Psoas muscle (tissue), 8 donors: ENCODE data around the gene FPR3. TPM values are rescaled to one million over a fixed set of nuclear protein-coding genes. Genes with fewer than 3 reads are reported as not detected.

Experiments used
- ATAC-seq, 4 donors: fragments of 200-7000 bp; cut with Tn5 transposase; one replicate each; pipeline ENCODE4 v1.9.1; 2020; ENCODE audit warnings: moderate library complexity in 3 of 4, mild to moderate bottlenecking in 2 of 4
- DNase-seq, 2 donors: peaks; one replicate each; pipeline ENCODE4 v3.0.0-alpha.2; 2020
- H3K27ac ChIP-seq: fragments of 200-600 bp; one replicate; pipeline ENCODE4 v1.8.0; 2022
- H3K27me3 ChIP-seq, 3 donors: fragments of 200-600 bp in 1 of 3; one replicate each; pipeline versions ENCODE4 v1.6.1 to v1.8.0; 2013 to 2022; ENCODE audit warnings: low read length in 2 of 3, mild to moderate bottlenecking in 2 of 3, moderate library complexity in 1 of 3; ENCODE audit not compliant: insufficient read depth in 3 of 3
- H3K36me3 ChIP-seq, 2 donors: fragments of 200-600 bp in 1 of 2; one replicate each; pipeline versions ENCODE4 v1.6.1 to v1.8.0; 2013 to 2022; ENCODE audit warnings: low read depth in 1 of 2, mild to moderate bottlenecking in 1 of 2, moderate library complexity in 1 of 2; ENCODE audit not compliant: insufficient read depth in 1 of 2
- H3K4me1 ChIP-seq: fragments of 200-600 bp; one replicate; pipeline ENCODE4 v1.8.0; 2022
- H3K4me3 ChIP-seq: fragments of 200-600 bp; one replicate; pipeline ENCODE4 v1.8.0; 2022; ENCODE audit warnings: mild to moderate bottlenecking
- H3K9me3 ChIP-seq: fragments of 200-600 bp; one replicate; pipeline ENCODE4 v1.8.0; 2022
- WGBS, 3 donors: extraction: QIAGEN DNeasy Blood & Tissue Kit; methylation state at CpG; one replicate each; pipeline versions ENCODE4 v1.1.6 to v1.1.7; 2013; 5-methylcytosine and 5-hydroxymethylcytosine counted together
- intact Hi-C, 2 donors: fragments of 100-400 bp; cut with DNase I; formaldehyde crosslinking; loops; one replicate each; pipeline versions ENCODE4 v1.11.0 to v1.14.2; 2022
- polyA plus RNA-seq, 3 donors: library from polyadenylated mRNA; stranded (reverse); fragments of 200-250 nt; gene quantifications; one replicate each; pipeline ENCODE4 v1.2.3, GENCODE V29; 2013
- total RNA-seq, 4 donors: library from RNA; stranded (reverse); fragmentation: NEBNext Ultra II Directional in 2 of 4; extraction: Animal tissue kit (Norgen Biotek cat#: 25700) in 2 of 4; gene quantifications; one replicate each; pipeline versions ENCODE4 v1.2.1 to v1.2.4, GENCODE V29; 2021 to 2023
- TF ChIP-seq, protein P1 (sequence below): fragments of 200-600 bp; IDR thresholded peaks from one replicate; pipeline ENCODE4 v1.8.0; 2022; ENCODE audit warnings: antibody characterized with exemption
- donor health status: healthy with polysubstance abuse.
- donor health status: DM: no; HTN: no; CAD: no; lungs with moderate emphysema.
- donor health status: Bipolar disorder and iron deficiency.
- donor health status: healthy.
- donor health status: DM: yes; HTN: yes; CAD: no.
- donor health status: DM: no; HTN: no; CAD: no.
- donor health status: DM: no; HTN: no; CAD: no.
- donor health status: DM: yes; HTN: yes; CAD: no.

Gene FPR3
- total and polyA plus RNA-seq, 7 donors = 0.27 to 2.3 (median 1.2) TPM

DNA sequence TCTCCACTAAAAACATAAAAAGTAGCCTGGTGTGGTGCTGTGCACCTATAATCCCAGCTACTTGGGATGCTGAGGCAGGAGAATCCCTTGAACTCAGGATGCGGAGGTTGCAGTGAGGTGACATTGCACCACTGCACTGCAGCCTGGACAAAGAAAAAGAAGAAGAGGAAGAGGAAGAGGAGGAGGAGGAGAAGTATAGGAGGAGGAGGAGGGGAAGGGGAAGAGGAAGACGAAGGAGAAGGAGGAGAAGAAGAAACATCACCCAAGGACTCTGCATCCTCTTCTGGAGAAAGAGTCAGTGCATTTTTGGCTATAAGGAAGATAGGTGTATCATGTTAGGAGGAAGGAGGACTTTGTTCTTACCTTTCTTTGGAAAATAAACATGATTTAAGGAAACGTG is 13.0 kb upstream of the FPR3 start:
- TF ChIP-seq, protein P1, sequence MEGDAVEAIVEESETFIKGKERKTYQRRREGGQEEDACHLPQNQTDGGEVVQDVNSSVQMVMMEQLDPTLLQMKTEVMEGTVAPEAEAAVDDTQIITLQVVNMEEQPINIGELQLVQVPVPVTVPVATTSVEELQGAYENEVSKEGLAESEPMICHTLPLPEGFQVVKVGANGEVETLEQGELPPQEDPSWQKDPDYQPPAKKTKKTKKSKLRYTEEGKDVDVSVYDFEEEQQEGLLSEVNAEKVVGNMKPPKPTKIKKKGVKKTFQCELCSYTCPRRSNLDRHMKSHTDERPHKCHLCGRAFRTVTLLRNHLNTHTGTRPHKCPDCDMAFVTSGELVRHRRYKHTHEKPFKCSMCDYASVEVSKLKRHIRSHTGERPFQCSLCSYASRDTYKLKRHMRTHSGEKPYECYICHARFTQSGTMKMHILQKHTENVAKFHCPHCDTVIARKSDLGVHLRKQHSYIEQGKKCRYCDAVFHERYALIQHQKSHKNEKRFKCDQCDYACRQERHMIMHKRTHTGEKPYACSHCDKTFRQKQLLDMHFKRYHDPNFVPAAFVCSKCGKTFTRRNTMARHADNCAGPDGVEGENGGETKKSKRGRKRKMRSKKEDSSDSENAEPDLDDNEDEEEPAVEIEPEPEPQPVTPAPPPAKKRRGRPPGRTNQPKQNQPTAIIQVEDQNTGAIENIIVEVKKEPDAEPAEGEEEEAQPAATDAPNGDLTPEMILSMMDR = no peak
- intact Hi-C loops = loop anchor here in 1 of 2 donors (5.0 kb wide), 1 partner anchor 445 kb away; no protein-coding TSS in a partner anchor
- Histone ChIP-seq H3K9me3 (no peaks in the 10 kb centered on the region), H3K4me1 (no peaks in the 10 kb centered on the region), H3K27me3 (peaks cover 0 to 19% (median 0%) of the 10 kb centered on the region in 3 donors), H3K27ac (no peak overlapping the region), H3K4me3 (no peak overlapping the region), H3K36me3 (no peaks in the 10 kb centered on the region)
- DNase-seq (no peak), ATAC-seq (no peak)
- WGBS, 3 donors = 36 to 46% (median 41%) methylated on average over 3 of the region's 3 CpGs

DNA sequence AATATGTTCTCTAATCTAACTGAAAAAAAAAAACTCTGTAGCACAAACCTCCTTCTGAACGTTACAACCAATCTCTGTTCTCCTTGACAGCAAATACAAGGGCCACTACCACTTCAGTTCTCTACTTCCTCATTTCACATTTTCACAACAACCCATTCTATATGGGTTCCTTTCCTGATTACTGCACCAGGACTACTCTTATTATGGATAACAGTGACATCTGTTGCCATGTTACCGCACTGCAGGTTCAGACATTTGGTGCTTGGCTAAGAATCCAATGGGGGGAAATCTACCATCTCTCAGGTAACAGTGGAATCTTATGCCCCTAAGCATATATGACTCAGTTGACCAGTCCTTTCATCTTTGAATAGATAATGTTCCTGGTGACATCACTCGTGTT is 11.6 kb upstream of the FPR3 start:
- WGBS, 3 donors = 36 to 44% (median 36%) methylated on average over 3 of the region's 3 CpGs
- no peak for DNase-seq
- TF ChIP-seq, protein P1 = no peak
- Histone ChIP-seq H3K36me3 (no peaks in the 10 kb centered on the region), H3K4me3 (no peak overlapping the region), H3K27ac (no peak overlapping the region), H3K27me3 (peaks cover 0 to 17% (median 0%) of the 10 kb centered on the region in 3 donors), H3K4me1 (no peaks in the 10 kb centered on the region), H3K9me3 (no peaks in the 10 kb centered on the region)
- intact Hi-C loops = loop anchor here in 1 of 2 donors (5.0 kb wide), 1 partner anchor 446 kb away; no protein-coding TSS in a partner anchor
- no peak for ATAC-seq

DNA sequence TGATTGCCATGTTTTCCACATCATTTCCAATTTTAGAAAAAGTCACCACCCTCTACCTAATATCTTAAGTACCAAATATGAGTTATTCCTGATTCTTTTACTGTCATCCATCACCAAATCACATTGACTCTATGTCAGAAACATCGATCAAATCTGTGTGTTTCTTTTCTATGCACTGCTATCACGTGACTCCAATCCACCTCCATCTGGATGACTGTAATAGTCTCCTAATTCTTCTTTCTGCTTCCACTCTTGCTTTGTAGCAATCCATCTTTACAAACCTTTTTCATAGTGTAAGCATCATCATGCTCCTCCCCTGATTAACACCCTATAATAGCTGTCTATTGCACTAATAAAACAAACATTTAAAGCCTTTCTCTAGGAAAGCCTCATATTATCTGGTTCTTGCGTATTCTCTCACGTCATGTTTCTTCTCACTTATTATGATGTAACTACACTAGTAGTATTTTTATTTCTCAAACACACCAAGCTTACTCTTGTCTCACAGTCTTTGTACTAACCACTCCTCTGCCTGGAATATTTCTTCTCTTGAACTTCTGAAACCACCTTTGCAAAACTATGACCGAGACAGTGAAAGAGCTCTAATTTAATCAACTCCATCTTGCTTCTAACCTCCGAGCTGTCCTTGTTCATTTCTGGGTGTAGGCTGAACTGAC is 10.7 kb upstream of the FPR3 start:
- no peak for DNase-seq
- no peak for ATAC-seq
- intact Hi-C loops = loop anchor here in 1 of 2 donors (5.0 kb wide), 1 partner anchor 447 kb away; no protein-coding TSS in a partner anchor
- TF ChIP-seq, protein P1 = no peak
- WGBS, 3 donors = 63 to 64% (median 64%) methylated on average over 6 of the region's 6 CpGs
- no peak overlapping the region for H3K4me3 ChIP-seq
- peaks cover 0 to 8% (median 0%) of the 10 kb centered on the region in 3 donors for H3K27me3 ChIP-seq
- no peaks in the 10 kb centered on the region for H3K4me1 ChIP-seq
- H3K9me3 ChIP-seq = no peaks in the 10 kb centered on the region
- no peak overlapping the region for H3K27ac ChIP-seq
- no peaks in the 10 kb centered on the region for H3K36me3 ChIP-seq

DNA sequence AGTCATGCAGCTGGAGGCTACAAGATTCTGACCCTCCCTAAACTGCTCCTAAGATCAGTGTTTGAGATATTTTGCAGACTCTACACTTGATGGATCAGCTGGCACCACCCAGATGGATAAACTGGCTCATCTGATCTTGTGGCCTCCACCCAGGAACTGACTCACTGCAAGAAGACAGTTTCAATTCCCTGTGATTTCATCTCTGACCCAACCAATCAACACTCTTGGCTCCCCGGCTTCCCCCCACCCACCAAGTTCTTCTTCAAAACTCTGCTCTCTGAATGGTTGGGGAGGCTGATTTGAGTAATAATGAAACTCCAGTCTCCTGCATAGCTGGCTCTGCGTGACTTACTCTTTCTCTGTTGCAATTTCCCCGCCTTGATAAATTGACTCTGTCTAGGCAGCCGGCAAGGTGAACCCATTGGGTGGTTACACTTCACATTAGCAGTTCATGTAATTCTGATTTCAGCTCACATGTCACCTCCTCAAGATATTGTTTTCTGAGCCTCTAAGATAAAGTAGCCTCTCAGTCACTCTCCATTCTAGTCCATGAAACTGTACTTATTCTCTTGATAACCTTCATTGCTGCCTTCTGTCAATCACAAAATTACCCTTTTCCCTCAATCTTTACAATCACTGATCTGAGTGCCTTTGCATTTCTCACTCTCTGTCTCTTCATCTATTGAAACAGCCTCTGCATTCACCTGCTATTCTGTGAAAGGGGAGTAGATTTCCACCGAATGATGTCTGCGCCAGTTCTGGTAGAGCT is 9.9 kb upstream of the FPR3 start:
- Histone ChIP-seq H3K9me3 (no peaks in the 10 kb centered on the region), H3K4me1 (no peaks in the 10 kb centered on the region), H3K4me3 (no peak overlapping the region), H3K27ac (no peak overlapping the region), H3K27me3 (peaks cover 0 to 1% (median 0%) of the 10 kb centered on the region in 3 donors), H3K36me3 (no peaks in the 10 kb centered on the region)
- ATAC-seq (peak in 2 of 4 donors; percentile 32 to 54), DNase-seq (peak; percentile 65 to 67)
- 63 to 71% (median 71%) methylated on average over 6 of the region's 6 CpGs for WGBS, 3 donors
- intact Hi-C loops = loop anchor here in 1 of 2 donors (5.0 kb wide), 1 partner anchor 448 kb away; no protein-coding TSS in a partner anchor
- TF ChIP-seq, protein P1 = no peak
